Cardiac muscle cell (in vitro differentiated cells and primary cell): Measurements from ENCODE around the gene BORCS5. TPM values are rescaled to one million over a fixed set of nuclear protein-coding genes. Genes with fewer than 3 reads are reported as not detected.

Experiments
- DNase-seq, 2 donors: peaks; one replicate each; pipeline versions ENCODE4 v3.0.0 to v3.0.0-alpha.2; 2010 to 2017; ENCODE audit warnings: low read depth in 1 of 2, low spot score in 1 of 2
- H3K27ac ChIP-seq: fragments of 200-600 bp; sonication (generic); 2 replicates; pipeline ENCODE4 v1.5.1; 2016
- H3K27me3 ChIP-seq: fragments of 200-600 bp; sonication (generic); 2 replicates; pipeline ENCODE4 v1.6.0; 2016; ENCODE audit warnings: control low read depth
- H3K36me3 ChIP-seq: fragments of 200-600 bp; sonication (generic); 2 replicates; pipeline ENCODE4 v1.5.1; 2016; ENCODE audit warnings: control low read depth
- H3K4me1 ChIP-seq: fragments of 200-600 bp; sonication (generic); 2 replicates; pipeline ENCODE4 v1.8.1; 2017; ENCODE audit warnings: low read depth, mild to moderate bottlenecking, mixed run types
- H3K4me3 ChIP-seq: fragments of 200-600 bp; sonication (generic); 2 replicates; pipeline ENCODE4 v1.5.1; 2016; ENCODE audit warnings: mild to moderate bottlenecking
- H3K9me3 ChIP-seq: fragments of 200-600 bp; sonication (generic); 2 replicates; pipeline ENCODE4 v1.5.1; 2017; ENCODE audit warnings: low read depth, mild to moderate bottlenecking, control low read depth
- polyA plus RNA-seq: library from polyadenylated mRNA; unstranded; fragments of >200 nt; fragmentation: Nextera tagmentation; extraction: Ambion mirVana; gene quantifications from 2 replicates; pipeline ENCODE4 v1.2.1, GENCODE V29; 2016
- total RNA-seq: library from RNA; depleted of rRNA; stranded (reverse); fragments of >200 nt; gene quantifications from 2 replicates; pipeline ENCODE4 v1.2.3, GENCODE V29; 2016
- TF ChIP-seq, protein P1 (sequence below): IDR thresholded peaks from 2 replicates; pipeline ENCODE4 v1.5.1; 2012; ENCODE audit warnings: low read depth, mild to moderate bottlenecking, low read length

Gene BORCS5
- total and polyA plus RNA-seq, 2 experiments from 2014 or later, result 9.2 to 17.3 TPM

DNA sequence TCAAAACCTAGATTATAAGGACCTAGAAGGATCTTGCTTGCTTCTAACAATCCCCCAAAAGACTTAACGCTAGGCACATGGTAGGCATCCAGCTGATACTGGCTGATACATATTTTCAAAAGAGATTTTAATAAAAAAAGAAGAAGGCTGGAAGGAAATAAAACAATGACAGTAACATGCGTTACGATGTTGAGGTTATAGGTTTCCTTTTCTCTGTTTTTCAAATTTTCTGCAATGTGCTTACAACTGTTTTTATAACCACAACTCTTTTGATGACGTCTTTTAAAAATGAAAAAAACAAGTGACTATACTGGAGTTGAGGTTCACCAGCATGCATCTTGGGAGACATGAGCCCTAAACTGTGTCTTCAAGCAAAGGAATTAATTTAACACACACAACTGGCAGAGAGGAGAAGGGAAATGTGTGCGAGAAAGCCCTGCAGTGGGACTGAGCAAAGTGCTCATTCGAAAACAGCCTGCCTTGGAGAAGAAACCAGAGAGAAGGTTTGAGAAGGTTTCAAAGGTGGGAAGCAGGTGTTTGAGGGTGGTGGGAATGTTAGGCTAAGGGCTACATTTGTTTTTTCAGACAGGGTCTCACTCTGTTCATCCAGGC lies 125.4 kb downstream of the BORCS5 start:
- no peak for DNase-seq
- Histone ChIP-seq H3K9me3 (no peaks in the 10 kb centered on the region), H3K27me3 (no peaks in the 10 kb centered on the region), H3K27ac (no peak overlapping the region), H3K4me1 (no peaks in the 10 kb centered on the region), H3K36me3 (peaks cover 27% of the 10 kb centered on the region), H3K4me3 (no peak overlapping the region)
- TF ChIP-seq, protein P1, sequence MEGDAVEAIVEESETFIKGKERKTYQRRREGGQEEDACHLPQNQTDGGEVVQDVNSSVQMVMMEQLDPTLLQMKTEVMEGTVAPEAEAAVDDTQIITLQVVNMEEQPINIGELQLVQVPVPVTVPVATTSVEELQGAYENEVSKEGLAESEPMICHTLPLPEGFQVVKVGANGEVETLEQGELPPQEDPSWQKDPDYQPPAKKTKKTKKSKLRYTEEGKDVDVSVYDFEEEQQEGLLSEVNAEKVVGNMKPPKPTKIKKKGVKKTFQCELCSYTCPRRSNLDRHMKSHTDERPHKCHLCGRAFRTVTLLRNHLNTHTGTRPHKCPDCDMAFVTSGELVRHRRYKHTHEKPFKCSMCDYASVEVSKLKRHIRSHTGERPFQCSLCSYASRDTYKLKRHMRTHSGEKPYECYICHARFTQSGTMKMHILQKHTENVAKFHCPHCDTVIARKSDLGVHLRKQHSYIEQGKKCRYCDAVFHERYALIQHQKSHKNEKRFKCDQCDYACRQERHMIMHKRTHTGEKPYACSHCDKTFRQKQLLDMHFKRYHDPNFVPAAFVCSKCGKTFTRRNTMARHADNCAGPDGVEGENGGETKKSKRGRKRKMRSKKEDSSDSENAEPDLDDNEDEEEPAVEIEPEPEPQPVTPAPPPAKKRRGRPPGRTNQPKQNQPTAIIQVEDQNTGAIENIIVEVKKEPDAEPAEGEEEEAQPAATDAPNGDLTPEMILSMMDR, result no peak

DNA sequence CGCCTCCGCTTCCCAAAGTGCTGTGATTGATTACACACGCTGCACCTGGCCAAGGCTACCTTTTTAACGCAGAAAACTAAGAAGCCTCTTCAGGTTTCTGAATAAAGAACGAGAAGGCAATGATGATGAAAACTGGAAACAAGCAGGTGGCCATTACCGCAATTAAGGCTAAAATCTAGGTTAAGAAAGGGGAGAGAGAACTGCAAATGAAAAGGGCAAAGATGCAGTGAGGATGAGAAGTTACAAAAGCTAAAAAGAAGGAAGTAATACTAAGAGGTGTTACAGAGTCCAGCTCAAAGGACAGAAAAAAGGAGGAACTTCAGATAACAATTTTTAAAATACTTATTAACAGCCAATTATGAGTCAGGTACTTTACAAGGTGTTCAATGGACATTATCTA lies 126.1 kb downstream of the BORCS5 start:
- no peak overlapping the region for H3K27ac ChIP-seq
- H3K4me1 ChIP-seq, result no peaks in the 10 kb centered on the region
- H3K36me3 ChIP-seq, result peaks cover 22% of the 10 kb centered on the region
- no peaks in the 10 kb centered on the region for H3K9me3 ChIP-seq
- H3K27me3 ChIP-seq, result no peaks in the 10 kb centered on the region
- H3K4me3 ChIP-seq, result no peak overlapping the region
- no peak for DNase-seq
- TF ChIP-seq, protein P1, result no peak

DNA sequence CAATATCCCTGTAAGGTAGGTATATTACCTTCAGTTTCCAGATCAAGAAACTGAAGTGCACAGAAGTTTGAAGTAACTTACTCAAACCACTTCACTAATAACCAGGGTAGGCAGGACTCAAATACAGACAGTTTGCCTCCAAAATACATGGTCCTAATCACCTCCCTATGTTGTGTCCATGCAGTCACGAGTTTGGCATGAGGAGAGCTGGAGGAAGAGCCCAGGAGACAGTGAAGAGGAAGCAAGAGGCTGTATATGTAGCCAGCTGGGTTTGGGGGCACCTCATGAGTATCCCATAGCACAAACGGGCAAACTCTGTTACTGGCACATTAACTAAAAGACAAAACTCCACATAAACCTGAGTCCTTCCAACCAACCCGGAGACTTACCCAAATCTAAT lies 126.6 kb downstream of the BORCS5 start:
- H3K4me3 ChIP-seq, result no peak overlapping the region
- H3K27ac ChIP-seq, result no peak overlapping the region
- no peaks in the 10 kb centered on the region for H3K4me1 ChIP-seq
- TF ChIP-seq, protein P1, result no peak
- H3K9me3 ChIP-seq, result no peaks in the 10 kb centered on the region
- DNase-seq, result no peak
- H3K27me3 ChIP-seq, result no peaks in the 10 kb centered on the region
- peaks cover 22% of the 10 kb centered on the region for H3K36me3 ChIP-seq

DNA sequence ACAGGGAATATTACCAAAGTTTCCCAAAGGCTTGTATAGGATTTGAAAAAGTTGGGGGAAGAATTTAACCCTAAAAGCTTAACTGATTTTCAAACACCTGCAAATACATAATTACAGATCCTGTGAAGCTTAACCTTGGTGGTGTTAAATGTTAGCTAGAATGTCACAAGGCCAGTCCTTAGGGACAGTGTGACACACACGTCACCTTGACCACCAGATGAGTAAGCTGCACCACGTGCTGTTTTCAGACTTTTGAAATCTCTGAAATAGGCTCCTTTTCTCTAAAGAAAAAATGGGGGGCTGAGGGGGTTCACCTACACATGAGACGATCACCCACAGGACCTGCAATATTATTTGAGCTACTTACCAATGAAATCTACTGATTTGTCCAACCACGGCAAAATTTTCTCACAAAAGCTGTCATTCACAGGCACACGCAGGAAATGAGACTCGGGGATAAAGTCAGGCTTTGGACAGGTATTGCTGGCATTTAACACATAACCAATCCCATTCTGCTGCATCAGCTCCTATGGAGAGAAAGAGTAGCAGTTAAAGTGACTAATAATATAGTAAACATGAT lies 129.9 kb downstream of the BORCS5 start:
- Histone ChIP-seq H3K4me1 (no peaks in the 10 kb centered on the region), H3K27ac (no peak overlapping the region), H3K9me3 (no peaks in the 10 kb centered on the region), H3K27me3 (no peaks in the 10 kb centered on the region), H3K36me3 (peaks cover 11% of the 10 kb centered on the region), H3K4me3 (no peak overlapping the region)
- DNase-seq, result no peak
- TF ChIP-seq, protein P1, result no peak

DNA sequence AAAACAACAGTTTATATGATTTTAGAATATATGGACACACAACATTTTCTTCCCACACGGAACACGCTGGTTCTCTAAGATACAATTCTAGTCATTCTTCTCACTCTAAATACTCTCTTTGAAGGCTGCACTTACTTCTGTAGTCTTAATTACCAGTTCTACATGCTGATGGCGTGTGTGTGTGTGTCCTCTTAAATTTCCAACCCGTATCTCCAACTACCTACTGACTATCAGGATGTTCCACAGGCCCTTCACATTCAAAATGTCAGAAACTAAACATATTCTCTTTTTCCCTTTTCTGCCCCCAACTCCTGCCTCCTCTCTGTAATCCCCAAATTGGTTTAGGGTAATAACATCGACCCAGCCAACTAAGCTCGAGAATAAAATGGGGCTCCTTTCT lies 130.6 kb downstream of the BORCS5 start:
- no peaks in the 10 kb centered on the region for H3K9me3 ChIP-seq
- H3K27ac ChIP-seq, result no peak overlapping the region
- H3K27me3 ChIP-seq, result no peaks in the 10 kb centered on the region
- H3K4me3 ChIP-seq, result no peak overlapping the region
- H3K36me3 ChIP-seq, result peaks cover 9% of the 10 kb centered on the region
- TF ChIP-seq, protein P1, result no peak
- no peaks in the 10 kb centered on the region for H3K4me1 ChIP-seq
- DNase-seq, result no peak
